Type B pancreatic cell (in vitro differentiated cells): ENCODE results near the gene HOXB7. TPM values are rescaled to one million over a fixed set of nuclear protein-coding genes. Genes with fewer than 3 reads are reported as not detected.

ENCODE experiments used
- DNase-seq: peaks from one replicate; pipeline ENCODE4 v3.0.0; 2021; ENCODE audit warnings: mixed read lengths; ENCODE audit not compliant: unreplicated experiment; ENCODE audit errors: extremely low spot score
- H3K27ac Mint-ChIP-seq: 2 replicates; pipeline ENCODE4 v1.8.0; 2021; ENCODE audit warnings: mild to moderate bottlenecking, mixed read lengths
- H3K27me3 Mint-ChIP-seq: 2 replicates; pipeline ENCODE4 v1.8.0; 2021; ENCODE audit warnings: mixed read lengths
- H3K36me3 Mint-ChIP-seq: 2 replicates; pipeline ENCODE4 v1.8.0; 2021; ENCODE audit warnings: mixed read lengths
- H3K4me1 Mint-ChIP-seq: one replicate; pipeline ENCODE4 v1.8.0; 2021; ENCODE audit warnings: mixed read lengths; ENCODE audit not compliant: unreplicated experiment
- H3K4me3 Mint-ChIP-seq: 2 replicates; pipeline ENCODE4 v1.8.0; 2021; ENCODE audit warnings: mild to moderate bottlenecking, mixed read lengths
- H3K9me3 Mint-ChIP-seq: 2 replicates; pipeline ENCODE4 v1.8.0; 2021; ENCODE audit warnings: mixed read lengths
- CTCF ChIP-seq: fragments of 200-600 bp; sonication (generic); conservative IDR thresholded peaks from 2 replicates; pipeline ENCODE4 v1.5.0; 2021; ENCODE audit warnings: antibody characterized with exemption, mild to moderate bottlenecking
- total RNA-seq: library from RNA; stranded (reverse); gene quantifications from 2 replicates; pipeline ENCODE4 v1.2.1, GENCODE V29; 2021; ENCODE audit warnings: low replicate concordance

The HOXB7 gene
- total RNA-seq, 1 donor from 2014 or later, result 9.8 TPM

- H3K27me3 Mint-ChIP-seq, result peaks cover 96% of the 10 kb centered on the region
- TF ChIP-seq CTCF, result no peak
- no peaks in the 10 kb centered on the region for H3K36me3 Mint-ChIP-seq
- DNase-seq, result no peak
- H3K27ac Mint-ChIP-seq, result no peak overlapping the region
- H3K4me1 Mint-ChIP-seq, result peaks cover 4% of the 10 kb centered on the region
- no peak overlapping the region for H3K4me3 Mint-ChIP-seq
- no peaks in the 10 kb centered on the region for H3K9me3 Mint-ChIP-seq
Observed at GRCh38 chr17:48642843-48643696, 32.3 kb upstream of the HOXB7 start.

- DNase-seq, result no peak
- Mint-ChIP-seq H3K9me3 (no peaks in the 10 kb centered on the region), H3K27ac (peak overlapping the region; percentile 44), H3K4me3 (no peak overlapping the region), H3K27me3 (peaks cover 96% of the 10 kb centered on the region), H3K36me3 (no peaks in the 10 kb centered on the region), H3K4me1 (peaks cover 4% of the 10 kb centered on the region)
- no peak for TF ChIP-seq CTCF
Observed at GRCh38 chr17:48642059-48642842, 31.4 kb upstream of the HOXB7 start.

GRCh38 chr17:48641541-48642058 lies 30.8 kb upstream of the HOXB7 start:
- no peak for TF ChIP-seq CTCF
- DNase-seq, result no peak
- Mint-ChIP-seq H3K27me3 (peaks cover 98% of the 10 kb centered on the region), H3K36me3 (no peaks in the 10 kb centered on the region), H3K9me3 (no peaks in the 10 kb centered on the region), H3K4me3 (no peak overlapping the region), H3K4me1 (no peaks in the 10 kb centered on the region), H3K27ac (peak overlapping the region; percentile 44)

- no peaks in the 10 kb centered on the region for H3K36me3 Mint-ChIP-seq
- H3K4me3 Mint-ChIP-seq, result no peak overlapping the region
Observed at GRCh38 chr17:48640858-48641180, 30.0 kb upstream of the HOXB7 start.

More at GRCh38 chr17:48640858-48641180, 30.0 kb upstream of the HOXB7 start:
- no peaks in the 10 kb centered on the region for H3K9me3 Mint-ChIP-seq
- no peaks in the 10 kb centered on the region for H3K4me1 Mint-ChIP-seq
- peaks cover 100% of the 10 kb centered on the region for H3K27me3 Mint-ChIP-seq
- no peak overlapping the region for H3K27ac Mint-ChIP-seq
- no peak for TF ChIP-seq CTCF
- DNase-seq, result no peak
